Peyer's patch (tissue), 4 donors: Measurements from ENCODE around the gene SH2D3A.

ENCODE experiments used
- CTCF ChIP-seq, 6 experiments: fragments of 450-650 bp in 4 of 6; fragments of 200-600 bp in 2 of 6; sonication (generic) in 1 of 6; IDR thresholded peaks; one replicate each; pipeline ENCODE4 v1.5.1; 2017 to 2019; ENCODE audit warnings: antibody characterized with exemption in 6 of 6, mild to moderate bottlenecking in 3 of 6, moderate library complexity in 1 of 6
- POLR2A ChIP-seq, 2 donors: fragments of 450-650 bp; IDR thresholded peaks; one replicate each; pipeline ENCODE4 v1.5.1; 2017; ENCODE audit warnings: antibody characterized with exemption in 2 of 2, mild to moderate bottlenecking in 2 of 2, moderate library complexity in 2 of 2

GRCh38 chr19:6791237-6791636 is 24.0 kb upstream of the SH2D3A start:
- no peak for TF ChIP-seq CTCF (IDR thresholded peaks at IDR 0.05)
- no peak for TF ChIP-seq POLR2A (IDR thresholded peaks at IDR 0.05)
